Measurements from ENCODE around the gene PRPH2. TPM values are rescaled to one million over a fixed set of nuclear protein-coding genes. Genes with fewer than 3 reads are reported as not detected.
A peak's percentile ranks its signal among the peaks of the same experiment; 100 is the strongest.

Gene PRPH2
- total and polyA plus RNA-seq, 2 donors (not counting 3 experiments of a cell fraction or from before 2014, with no cell fraction given), result 0.40 to 0.46 TPM

DNA sequence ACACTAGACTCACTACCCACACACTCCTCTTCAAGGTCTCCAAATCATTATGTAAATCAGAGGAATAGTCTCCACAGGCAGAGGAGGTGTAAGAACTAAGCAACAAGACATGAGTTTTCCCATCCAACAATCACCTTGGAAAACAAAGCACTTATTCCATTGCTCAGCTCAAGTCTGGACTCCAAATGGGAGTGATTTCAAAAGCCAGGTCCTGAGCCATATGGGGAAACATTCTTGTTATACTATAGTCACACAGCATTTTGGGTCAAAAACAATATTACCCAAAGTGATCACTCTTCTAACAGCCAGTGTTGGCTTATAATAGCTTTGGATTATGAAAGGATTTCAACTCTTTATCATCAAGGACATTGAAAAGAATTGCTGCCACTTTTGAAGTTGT lies 3.6 kb upstream of the PRPH2 start:
- Histone ChIP-seq H3K4me2 (ENCODE audit: insufficient read depth, low read length) (peak overlapping the region; percentile 83), H3K4me1 (ENCODE audit: control insufficient read depth, extremely low read depth, insufficient read depth, low read length) (peaks cover 11% of the 10 kb centered on the region), H3K9me1 (replicated peaks; ENCODE audit: control insufficient read depth, extremely low read depth, insufficient read depth, low read length) (no peaks in the 10 kb centered on the region), H4K20me1 (replicated peaks; ENCODE audit: control insufficient read depth, extremely low read depth, insufficient read depth, low read length) (no peaks in the 10 kb centered on the region), H3K27me3 (ENCODE audit: control insufficient read depth in 2 of 2, insufficient read depth in 2 of 2, low read length in 2 of 2) (no peaks in the 10 kb centered on the region), H2AFZ (ENCODE audit: low read depth, low read length) (peak overlapping the region; percentile 20), H3K27ac (ENCODE audit: insufficient read depth, low read depth, low read length) (no peak overlapping the region), H3K9me3 (replicated peaks; ENCODE audit: control insufficient read depth, insufficient read depth, low read length) (no peaks in the 10 kb centered on the region), H3K79me2 (ENCODE audit: control insufficient read depth, insufficient read depth, low read length) (no peaks in the 10 kb centered on the region), H3K36me3 (ENCODE audit: control insufficient read depth in 2 of 2, extremely low read depth in 1 of 2, insufficient read depth in 2 of 2, low read length in 2 of 2) (no peaks in the 10 kb centered on the region), H3K9ac (replicated peaks; ENCODE audit: extremely low read depth, insufficient read depth, low read length) (no peak overlapping the region), H3K4me3 (replicated peaks in 1 of 3; ENCODE audit: insufficient read depth in 1 of 3, low read depth in 1 of 3, low read length in 3 of 3) (no peak overlapping the region)
- ChIA-PET POLR2A (interaction anchor here (1.3 to 1.7 kb wide), 3 partner anchors 56 to 154 kb away, joined by 3 to 7 read pairs (median 4); partner anchors contain the start of genes BICRAL and RPL7L1), CTCF (interaction anchor here (0.8 to 4.5 kb wide), 29 partner anchors 9 to 466 kb away, joined by 3 to 94 read pairs (median 6); partner anchors contain the start of genes BICRAL, RPL7L1 and TBCC)
- no TSS peak for BruUV-seq (replicated peaks)
- intact Hi-C loops (cut with micrococcal nuclease), result loop anchor here (1.0 to 5.0 kb wide), 7 partner anchors 20 to 171 kb away; partner anchors contain the start of genes BICRAL and TBCC
- FAIRE-seq (no peak), DNase-seq (ENCODE audit: low read depth, low spot score) (no peak)
- dilution Hi-C loops (cut with MboI; ENCODE audit: extremely low pct_ligation_motif_present, low sequenced_read_pairs), result no loop called here
- no peak for TF ChIP-seq MYC (IDR thresholded peaks at IDR 0.05; ENCODE audit: low read depth, low read length)
- no peak for TF ChIP-seq POLR2A (IDR thresholded peaks at IDR 0.05; ENCODE audit: low read depth, low read length)
- TF ChIP-seq FOS (IDR thresholded peaks at IDR 0.05; ENCODE audit: borderline replicate concordance, insufficient read depth, low read length), result no peak
- TF ChIP-seq JUN (IDR thresholded peaks at IDR 0.05; ENCODE audit: borderline replicate concordance, insufficient read depth, insufficient read length, low read depth), result no peak
- TF ChIP-seq, protein P1, sequence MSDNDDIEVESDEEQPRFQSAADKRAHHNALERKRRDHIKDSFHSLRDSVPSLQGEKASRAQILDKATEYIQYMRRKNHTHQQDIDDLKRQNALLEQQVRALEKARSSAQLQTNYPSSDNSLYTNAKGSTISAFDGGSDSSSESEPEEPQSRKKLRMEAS (IDR thresholded peaks at IDR 0.05; ENCODE audit: insufficient read depth, insufficient read length), result no peak
- TF ChIP-seq EZH2 (IDR thresholded peaks at IDR 0.05; ENCODE audit: borderline replicate concordance, low read depth, low read length, severe bottlenecking), result no peak
- TF ChIP-seq, protein P2, sequence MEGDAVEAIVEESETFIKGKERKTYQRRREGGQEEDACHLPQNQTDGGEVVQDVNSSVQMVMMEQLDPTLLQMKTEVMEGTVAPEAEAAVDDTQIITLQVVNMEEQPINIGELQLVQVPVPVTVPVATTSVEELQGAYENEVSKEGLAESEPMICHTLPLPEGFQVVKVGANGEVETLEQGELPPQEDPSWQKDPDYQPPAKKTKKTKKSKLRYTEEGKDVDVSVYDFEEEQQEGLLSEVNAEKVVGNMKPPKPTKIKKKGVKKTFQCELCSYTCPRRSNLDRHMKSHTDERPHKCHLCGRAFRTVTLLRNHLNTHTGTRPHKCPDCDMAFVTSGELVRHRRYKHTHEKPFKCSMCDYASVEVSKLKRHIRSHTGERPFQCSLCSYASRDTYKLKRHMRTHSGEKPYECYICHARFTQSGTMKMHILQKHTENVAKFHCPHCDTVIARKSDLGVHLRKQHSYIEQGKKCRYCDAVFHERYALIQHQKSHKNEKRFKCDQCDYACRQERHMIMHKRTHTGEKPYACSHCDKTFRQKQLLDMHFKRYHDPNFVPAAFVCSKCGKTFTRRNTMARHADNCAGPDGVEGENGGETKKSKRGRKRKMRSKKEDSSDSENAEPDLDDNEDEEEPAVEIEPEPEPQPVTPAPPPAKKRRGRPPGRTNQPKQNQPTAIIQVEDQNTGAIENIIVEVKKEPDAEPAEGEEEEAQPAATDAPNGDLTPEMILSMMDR (IDR thresholded peaks at IDR 0.05; ENCODE audit: extremely low read depth in 1 of 2, insufficient read depth in 1 of 2, low read depth in 1 of 2, low read length in 2 of 2), result no peak
- TF ChIP-seq POLR2AphosphoS5 (IDR thresholded peaks at IDR 0.05; ENCODE audit: insufficient read depth, low read depth, low read length), result no peak

All from endothelial cell of umbilical vein (primary cell).